IPS-15b (cell line): ENCODE measurements around the gene SH3RF3.

Experiments used
- H3K27me3 ChIP-seq: one replicate; pipeline ENCODE4 v1.6.1; 2013; ENCODE audit warnings: low read length; ENCODE audit not compliant: control insufficient read depth, insufficient read depth
- H3K36me3 ChIP-seq: one replicate; pipeline ENCODE4 v1.6.1; 2013; ENCODE audit warnings: low read length; ENCODE audit not compliant: control insufficient read depth, insufficient read depth
- H3K4me1 ChIP-seq: one replicate; pipeline ENCODE4 v1.6.1; 2013; ENCODE audit warnings: mild to moderate bottlenecking, low read length; ENCODE audit not compliant: control insufficient read depth, insufficient read depth
- H3K4me3 ChIP-seq: one replicate; pipeline ENCODE4 v1.5.1; 2013; ENCODE audit warnings: low read depth, low read length
- H3K9ac ChIP-seq: one replicate; pipeline ENCODE4 v1.6.1; 2013; ENCODE audit warnings: low read depth, mild to moderate bottlenecking, low read length
- H3K9me3 ChIP-seq: one replicate; pipeline ENCODE4 v1.6.1; 2013; ENCODE audit warnings: mild to moderate bottlenecking, low read length; ENCODE audit not compliant: control insufficient read depth, insufficient read depth

SH3RF3 gene

GRCh38 chr2:109348671-109349502 is 219.9 kb downstream of the SH3RF3 start:
- no peak overlapping the region for H3K9ac ChIP-seq
- H3K4me1 ChIP-seq = no peaks in the 10 kb centered on the region
- H3K4me3 ChIP-seq = no peak overlapping the region
- no peaks in the 10 kb centered on the region for H3K27me3 ChIP-seq
- H3K36me3 ChIP-seq = no peaks in the 10 kb centered on the region
- H3K9me3 ChIP-seq = no peaks in the 10 kb centered on the region

GRCh38 chr2:109349503-109350465 is 220.8 kb downstream of the SH3RF3 start:
- Histone ChIP-seq H3K27me3 (no peaks in the 10 kb centered on the region), H3K9me3 (no peaks in the 10 kb centered on the region), H3K4me3 (no peak overlapping the region), H3K9ac (no peak overlapping the region), H3K4me1 (no peaks in the 10 kb centered on the region), H3K36me3 (no peaks in the 10 kb centered on the region)

GRCh38 chr2:109350526-109350925 is 221.5 kb downstream of the SH3RF3 start:
- Histone ChIP-seq H3K27me3 (no peaks in the 10 kb centered on the region), H3K9ac (no peak overlapping the region), H3K4me3 (no peak overlapping the region), H3K36me3 (no peaks in the 10 kb centered on the region), H3K9me3 (no peaks in the 10 kb centered on the region), H3K4me1 (no peaks in the 10 kb centered on the region)

- no peaks in the 10 kb centered on the region for H3K36me3 ChIP-seq
- H3K27me3 ChIP-seq = no peaks in the 10 kb centered on the region
- no peaks in the 10 kb centered on the region for H3K9me3 ChIP-seq
- no peaks in the 10 kb centered on the region for H3K4me1 ChIP-seq
- no peak overlapping the region for H3K9ac ChIP-seq
- H3K4me3 ChIP-seq = no peak overlapping the region
Observed at GRCh38 chr2:109351164-109351756, 222.3 kb downstream of the SH3RF3 start.

GRCh38 chr2:109352056-109352897 is 223.3 kb downstream of the SH3RF3 start:
- no peaks in the 10 kb centered on the region for H3K36me3 ChIP-seq
- no peak overlapping the region for H3K4me3 ChIP-seq
- no peaks in the 10 kb centered on the region for H3K27me3 ChIP-seq
- H3K9me3 ChIP-seq = no peaks in the 10 kb centered on the region
- no peaks in the 10 kb centered on the region for H3K4me1 ChIP-seq
- H3K9ac ChIP-seq = no peak overlapping the region

GRCh38 chr2:109352898-109353689 is 224.1 kb downstream of the SH3RF3 start:
- Histone ChIP-seq H3K4me1 (no peaks in the 10 kb centered on the region), H3K27me3 (no peaks in the 10 kb centered on the region), H3K36me3 (no peaks in the 10 kb centered on the region), H3K4me3 (no peak overlapping the region), H3K9ac (no peak overlapping the region), H3K9me3 (peaks cover 4% of the 10 kb centered on the region)

- H3K27me3 ChIP-seq = no peaks in the 10 kb centered on the region
- H3K9ac ChIP-seq = no peak overlapping the region
- no peaks in the 10 kb centered on the region for H3K4me1 ChIP-seq
- H3K4me3 ChIP-seq = no peak overlapping the region
- H3K9me3 ChIP-seq = peaks cover 4% of the 10 kb centered on the region
- no peaks in the 10 kb centered on the region for H3K36me3 ChIP-seq
Observed at GRCh38 chr2:109353806-109354745, 225.1 kb downstream of the SH3RF3 start.

- no peaks in the 10 kb centered on the region for H3K27me3 ChIP-seq
- H3K36me3 ChIP-seq = no peaks in the 10 kb centered on the region
- no peak overlapping the region for H3K9ac ChIP-seq
- H3K4me3 ChIP-seq = no peak overlapping the region
- H3K9me3 ChIP-seq = peaks cover 4% of the 10 kb centered on the region
- no peaks in the 10 kb centered on the region for H3K4me1 ChIP-seq
Observed at GRCh38 chr2:109355192-109355843, 226.3 kb downstream of the SH3RF3 start.

GRCh38 chr2:109356324-109357035 is 227.5 kb downstream of the SH3RF3 start:
- Histone ChIP-seq H3K4me3 (no peak overlapping the region), H3K27me3 (no peaks in the 10 kb centered on the region), H3K9ac (no peak overlapping the region), H3K9me3 (peaks cover 4% of the 10 kb centered on the region), H3K36me3 (no peaks in the 10 kb centered on the region), H3K4me1 (no peaks in the 10 kb centered on the region)
